Tibial artery (tissue), 4 donors: ENCODE results near the gene OSBPL9.
A peak's percentile ranks its signal among the peaks of the same experiment; 100 is the strongest.

Source experiments
- DNase-seq, 2 donors: peaks; one replicate each; pipeline ENCODE4 v3.0.0-alpha.2; 2019
- H3K27ac ChIP-seq, 2 donors: fragments of 200-600 bp; sonication (generic) in 1 of 2; 1 replicate in 1 of 2; 2 replicates in 1 of 2; pipeline ENCODE4 v1.5.1; 2018 to 2019; ENCODE audit warnings: mild to moderate bottlenecking in 1 of 2
- H3K27me3 ChIP-seq, 2 donors: fragments of 200-600 bp; sonication (generic) in 1 of 2; one replicate each; pipeline versions ENCODE4 v1.5.1 to v1.6.0; 2016 to 2019
- H3K36me3 ChIP-seq, 3 donors: fragments of 200-600 bp; sonication (generic) in 2 of 3; one replicate each; pipeline ENCODE4 v1.5.1; 2016 to 2019; ENCODE audit warnings: mild to moderate bottlenecking in 2 of 3
- H3K4me1 ChIP-seq, 4 donors: fragments of 200-600 bp; sonication (generic) in 2 of 4; 1 replicate in 3 of 4; 2 replicates in 1 of 4; pipeline ENCODE4 v1.5.1; 2016 to 2019
- H3K4me3 ChIP-seq, 2 donors: fragments of 200-600 bp; sonication (generic) in 1 of 2; 1 replicate in 1 of 2; 2 replicates in 1 of 2; pipeline ENCODE4 v1.5.1; 2018 to 2019; ENCODE audit warnings: mild to moderate bottlenecking in 2 of 2
- H3K9me3 ChIP-seq, 3 donors: fragments of 200-600 bp; sonication (generic) in 1 of 3; one replicate each; pipeline ENCODE4 v1.5.1; 2016 to 2019
- CTCF ChIP-seq, 2 experiments: fragments of 200-600 bp in 1 of 2; fragments of 450-650 bp in 1 of 2; IDR thresholded peaks; one replicate each; pipeline ENCODE4 v1.5.1; 2017 to 2019; ENCODE audit warnings: antibody characterized with exemption in 2 of 2, mild to moderate bottlenecking in 1 of 2, moderate library complexity in 1 of 2
- intact Hi-C: fragments of 100-400 bp; cut with DNase I; formaldehyde crosslinking; loops from one replicate; pipeline ENCODE4 v1.15.0; 2023; ENCODE audit warnings: low total_unique reads

Gene OSBPL9

GRCh38 chr1:51576923-51577322, 40.0 kb upstream of the OSBPL9 start:
- intact Hi-C loops, result no loop called here
- H3K4me3 ChIP-seq, result no peak overlapping the region
- TF ChIP-seq CTCF (IDR thresholded peaks at IDR 0.05), result no peak
- no peak for DNase-seq
- H3K9me3 ChIP-seq, result no peaks in the 10 kb centered on the region
- H3K27me3 ChIP-seq, result no peaks in the 10 kb centered on the region
- no peak overlapping the region for H3K27ac ChIP-seq
- H3K4me1 ChIP-seq, result peaks cover 0 to 10% (median 2%) of the 10 kb centered on the region in 4 donors
- H3K36me3 ChIP-seq, result no peaks in the 10 kb centered on the region

GRCh38 chr1:51578383-51579109, 38.3 kb upstream of the OSBPL9 start:
- Histone ChIP-seq H3K9me3 (no peaks in the 10 kb centered on the region), H3K36me3 (no peaks in the 10 kb centered on the region), H3K4me3 (no peak overlapping the region), H3K27ac (no peak overlapping the region), H3K27me3 (no peaks in the 10 kb centered on the region), H3K4me1 (peaks cover 0 to 7% (median 2%) of the 10 kb centered on the region in 4 donors)
- TF ChIP-seq CTCF (IDR thresholded peaks at IDR 0.05), result no peak
- DNase-seq, result no peak
- intact Hi-C loops, result no loop called here

GRCh38 chr1:51581238-51581637, 35.7 kb upstream of the OSBPL9 start:
- intact Hi-C loops, result no loop called here
- no peak overlapping the region for H3K27ac ChIP-seq

GRCh38 chr1:51583532-51583931, 33.4 kb upstream of the OSBPL9 start:
- no peak overlapping the region for H3K27ac ChIP-seq
- H3K4me3 ChIP-seq, result no peak overlapping the region
- no peak for TF ChIP-seq CTCF (IDR thresholded peaks at IDR 0.05)
- no peaks in the 10 kb centered on the region for H3K4me1 ChIP-seq
- intact Hi-C loops, result no loop called here
- H3K27me3 ChIP-seq, result no peaks in the 10 kb centered on the region
- H3K36me3 ChIP-seq, result no peaks in the 10 kb centered on the region
- H3K9me3 ChIP-seq, result no peaks in the 10 kb centered on the region
- peak; percentile 78 to 82 for DNase-seq

More at GRCh38 chr1:51581238-51581637, 35.7 kb upstream of the OSBPL9 start:
- H3K4me3 ChIP-seq, result no peak overlapping the region
- no peaks in the 10 kb centered on the region for H3K9me3 ChIP-seq
- no peaks in the 10 kb centered on the region for H3K27me3 ChIP-seq
- no peak for TF ChIP-seq CTCF (IDR thresholded peaks at IDR 0.05)
- H3K36me3 ChIP-seq, result no peaks in the 10 kb centered on the region
- DNase-seq, result no peak
- H3K4me1 ChIP-seq, result no peaks in the 10 kb centered on the region

GRCh38 chr1:51584021-51584420, 32.9 kb upstream of the OSBPL9 start:
- no peak for TF ChIP-seq CTCF (IDR thresholded peaks at IDR 0.05)
- no peak overlapping the region for H3K4me3 ChIP-seq
- H3K27me3 ChIP-seq, result no peaks in the 10 kb centered on the region
- no peaks in the 10 kb centered on the region for H3K9me3 ChIP-seq
- H3K4me1 ChIP-seq, result no peaks in the 10 kb centered on the region
- H3K27ac ChIP-seq, result no peak overlapping the region
- H3K36me3 ChIP-seq, result no peaks in the 10 kb centered on the region
- intact Hi-C loops, result no loop called here
- DNase-seq, result no peak
